OCI-LY7 (cell line): ENCODE measurements around the gene GMDS. TPM values are rescaled to one million over a fixed set of nuclear protein-coding genes. Genes with fewer than 3 reads are reported as not detected.

Experiments used
- BruUV-seq: library from RNA; stranded (reverse); fragments of 400-500 nt; replicated peaks from 2 replicates; lab custom pipeline; 2021; lab: Mats Ljungman, UMichigan
- CTCF ChIA-PET: fragments of 300-600 bp; sonication (Branson Sonifier 250); formaldehyde crosslinking; loops from one replicate; lab custom pipeline; 2022; ENCODE audit warnings: antibody characterized with exemption; ENCODE audit not compliant: unreplicated experiment; lab: Charles Lee
- POLR2A ChIA-PET: fragments of 300-600 bp; sonication (Branson Sonifier 250); formaldehyde crosslinking; loops from one replicate; lab custom pipeline; 2022; ENCODE audit warnings: antibody characterized with exemption; lab: Charles Lee
- DNase-seq: peaks from one replicate; pipeline ENCODE4 v3.0.0-alpha.2; 2015; ENCODE audit warnings: low spot score
- H2AFZ ChIP-seq: fragments of 200-600 bp; sonication (generic), shearing (Covaris generic); 2 replicates; pipeline ENCODE4 v1.6.1; 2014; ENCODE audit warnings: mild to moderate bottlenecking, antibody characterized with exemption, low read length, moderate library complexity
- H3K27ac ChIP-seq: fragments of 200-600 bp; sonication (generic); 2 replicates; pipeline ENCODE4 v1.5.1; 2014; ENCODE audit warnings: mixed run types, low read depth, mild to moderate bottlenecking, moderate library complexity, low read length, inconsistent platforms; ENCODE audit not compliant: poor library complexity, severe bottlenecking
- H3K36me3 ChIP-seq: fragments of 200-600 bp; sonication (generic); 2 replicates; pipeline ENCODE4 v1.6.1; 2014; ENCODE audit warnings: mild to moderate bottlenecking, antibody characterized with exemption, low read length, moderate library complexity, mixed read lengths; ENCODE audit not compliant: insufficient read depth
- H3K4me1 ChIP-seq: fragments of 200-600 bp; sonication (generic); 2 replicates; pipeline ENCODE4 v1.5.1; 2014; ENCODE audit warnings: mild to moderate bottlenecking, low read length; ENCODE audit not compliant: insufficient read depth, poor library complexity, severe bottlenecking
- H3K4me2 ChIP-seq: fragments of 200-600 bp; sonication (generic); 2 replicates; pipeline ENCODE4 v1.6.1; 2014; ENCODE audit warnings: mild to moderate bottlenecking, low read length
- H3K4me3 ChIP-seq: fragments of 200-600 bp; sonication (generic); 2 replicates; pipeline ENCODE4 v1.5.1; 2014; ENCODE audit warnings: mild to moderate bottlenecking, low read depth, low read length; ENCODE audit not compliant: poor library complexity, severe bottlenecking
- H3K79me2 ChIP-seq: fragments of 200-600 bp; sonication (generic); 2 replicates; pipeline ENCODE4 v1.6.1; 2016; ENCODE audit warnings: low read depth, mild to moderate bottlenecking, low read length, moderate library complexity, mixed read lengths; ENCODE audit not compliant: insufficient read depth
- H3K9me2 ChIP-seq: fragments of 200-600 bp; sonication (generic); 2 replicates; pipeline ENCODE4 v1.6.1; 2016; ENCODE audit warnings: mild to moderate bottlenecking, low read length, mixed read lengths; ENCODE audit not compliant: insufficient read depth
- H3K9me3 ChIP-seq: fragments of 200-600 bp; sonication (generic); 2 replicates; pipeline ENCODE4 v1.6.1; 2014; ENCODE audit warnings: mild to moderate bottlenecking, mixed run types, low read length, mixed read lengths
- H4K20me1 ChIP-seq: fragments of 200-600 bp; sonication (generic); 2 replicates; pipeline ENCODE4 v1.6.1; 2014; ENCODE audit warnings: mild to moderate bottlenecking, antibody characterized with exemption, low read length, moderate library complexity, mixed read lengths; ENCODE audit not compliant: insufficient read depth
- CTCF ChIP-seq: fragments of 200-600 bp; sonication (generic); conservative IDR thresholded peaks from 2 replicates; pipeline ENCODE4 v1.5.1; 2014; ENCODE audit warnings: mild to moderate bottlenecking, antibody characterized with exemption, low read length, moderate library complexity, mixed read lengths
- EZH2phosphoT487 ChIP-seq: fragments of 200-600 bp; sonication (generic); IDR thresholded peaks from 2 replicates; pipeline ENCODE4 v1.6.1; 2018; ENCODE audit warnings: low read depth, borderline replicate concordance, mild to moderate bottlenecking, mixed run types, antibody characterized with exemption, low read length, moderate library complexity, mixed read lengths
- intact Hi-C: fragments of 100-400 bp; cut with micrococcal nuclease; formaldehyde crosslinking; loops from one replicate; pipeline ENCODE4 v1.10.0; 2022; ENCODE audit not compliant: unreplicated experiment
- total RNA-seq, 2 experiments: library from RNA; depleted of rRNA in 1 of 2; stranded (reverse); fragments of >200 nt in 1 of 2; shearing (Covaris generic) in 1 of 2; gene quantifications; 2 replicates each; pipeline ENCODE4 v1.2.3, GENCODE V29; 2014 to 2022

Gene GMDS
- total RNA-seq, 2 experiments from 2014 or later = 9.9 to 26.8 TPM

GRCh38 chr6:1739220-1739619 lies 506.2 kb downstream of the GMDS start:
- no TSS peak for BruUV-seq
- peak overlapping the region; percentile 79 for H3K4me2 ChIP-seq
- peak; percentile 26 for DNase-seq
- no peaks in the 10 kb centered on the region for H3K9me2 ChIP-seq
- intact Hi-C loops = loop anchor here (1.0 to 2.0 kb wide), 2 partner anchors 58 to 74 kb away; no protein-coding TSS in a partner anchor
- POLR2A ChIA-PET = no interaction called here
- peak overlapping the region; percentile 48 for H3K27ac ChIP-seq
- no peaks in the 10 kb centered on the region for H3K9me3 ChIP-seq
- no peak overlapping the region for H2AFZ ChIP-seq
- peaks cover 61% of the 10 kb centered on the region for H3K4me1 ChIP-seq
- TF ChIP-seq EZH2phosphoT487 (no peak), CTCF (no peak)
- no peaks in the 10 kb centered on the region for H3K36me3 ChIP-seq
- H3K4me3 ChIP-seq = peak overlapping the region; percentile 40
- H3K79me2 ChIP-seq = no peaks in the 10 kb centered on the region
- no peaks in the 10 kb centered on the region for H4K20me1 ChIP-seq
- CTCF ChIA-PET = no interaction called here

GRCh38 chr6:1738558-1739081 lies 506.8 kb downstream of the GMDS start:
- H3K4me2 ChIP-seq = peak overlapping the region; percentile 79
- BruUV-seq = no TSS peak

More at GRCh38 chr6:1738558-1739081, 506.8 kb downstream of the GMDS start:
- Histone ChIP-seq H2AFZ (peak overlapping the region; percentile 7; the same call in 1 of the 2 replicates), H3K4me1 (peaks cover 61% of the 10 kb centered on the region), H3K79me2 (no peaks in the 10 kb centered on the region), H3K4me3 (no peak overlapping the region), H3K9me3 (no peaks in the 10 kb centered on the region), H3K9me2 (no peaks in the 10 kb centered on the region), H3K36me3 (no peaks in the 10 kb centered on the region), H3K27ac (peak overlapping the region; percentile 48), H4K20me1 (no peaks in the 10 kb centered on the region)
- DNase-seq = peak; percentile 18
- POLR2A ChIA-PET = interaction anchor here (1.0 to 1.1 kb wide), 3 partner anchors 9 to 87 kb away, joined by 3 to 5 read pairs (median 4); no protein-coding TSS in a partner anchor
- no peak for TF ChIP-seq CTCF
- intact Hi-C loops = loop anchor here (1.0 to 2.0 kb wide), 2 partner anchors 59 to 74 kb away; no protein-coding TSS in a partner anchor
- CTCF ChIA-PET = no interaction called here
